HepG2 (cell line): ENCODE measurements around the gene TEKT5. TPM values are rescaled to one million over a fixed set of nuclear protein-coding genes. Genes with fewer than 3 reads are reported as not detected.

Experiments
- ATAC-seq: fragments of 200-7000 bp; cut with Tn5 transposase; 3 replicates; pipeline ENCODE4 v1.9.1; 2020; ENCODE audit warnings: mild to moderate bottlenecking, moderate library complexity
- BruUV-seq: library from RNA; stranded (reverse); fragments of 400-500 nt; replicated peaks from 2 replicates; lab custom pipeline; 2021; lab: Mats Ljungman, UMichigan
- CTCF ChIA-PET: fragments of 300-600 bp; formaldehyde crosslinking; extraction: SDS; loops from one replicate; lab custom pipeline; 2021; ENCODE audit warnings: low total read pairs, inconsistent platforms, low intra/inter-chr PET ratio; lab: Yijun Ruan, JAX
- POLR2A ChIA-PET: fragments of 350-600 bp; sonication (Branson Sonifier 250); formaldehyde crosslinking; loops from one replicate; lab custom pipeline; 2020; ENCODE audit warnings: antibody characterized with exemption, inconsistent platforms; lab: Yijun Ruan, JAX
- DNase-seq: peaks from one replicate; pipeline ENCODE4 v3.0.0-alpha.2; 2015; ENCODE audit warnings: low spot score
- FAIRE-seq: peaks from 3 replicates; lab custom pipeline; 2011; peaks lifted over from hg19 to GRCh38; lab: Jason Lieb, UNC
- H2AFZ ChIP-seq: one replicate; pipeline ENCODE4 v1.6.1; 2011; ENCODE audit warnings: low read length, inconsistent platforms
- H3K27ac ChIP-seq: fragments of 300-600 bp; 3 replicates; pipeline ENCODE4 v1.8.0; 2011; ENCODE audit warnings: mixed run types, mild to moderate bottlenecking, mixed read lengths, low read length, inconsistent platforms; ENCODE audit not compliant: insufficient read depth; ENCODE audit errors: extremely low read length
- H3K27me3 ChIP-seq, 2 experiments: fragments of 200-600 bp in 1 of 2; 2 replicates in 1 of 2; 3 replicates in 1 of 2; pipeline versions ENCODE4 v1.6.0 to v1.8.0; 2011; ENCODE audit warnings: low read length in 2 of 2, mild to moderate bottlenecking in 2 of 2, moderate library complexity in 2 of 2, inconsistent platforms in 1 of 2; ENCODE audit not compliant: insufficient read depth in 2 of 2, control insufficient read depth in 1 of 2
- H3K36me3 ChIP-seq, 2 experiments: fragments of 200-600 bp in 1 of 2; replicated peaks in 1 of 2; 2 replicates in 1 of 2; 3 replicates in 1 of 2; pipeline versions ENCODE4 v1.5.1 to v1.8.0; 2011; ENCODE audit warnings: low read length in 2 of 2, inconsistent platforms in 1 of 2; ENCODE audit not compliant: insufficient read depth in 2 of 2, control insufficient read depth in 1 of 2
- H3K4me1 ChIP-seq: 2 replicates; pipeline ENCODE4 v1.5.1; 2012; ENCODE audit warnings: low read length, inconsistent platforms; ENCODE audit not compliant: insufficient read depth
- H3K4me2 ChIP-seq: 2 replicates; pipeline ENCODE4 v1.6.0; 2011; ENCODE audit warnings: low read depth, low read length, inconsistent platforms
- H3K4me3 ChIP-seq, 3 experiments: fragments of 200-600 bp in 1 of 3; sonication (generic), shearing (Covaris generic) in 1 of 3; replicated peaks in 1 of 3; 2 replicates each; pipeline ENCODE4 v1.5.1; 2011 to 2016; ENCODE audit warnings: low read length in 3 of 3, inconsistent platforms in 2 of 3, low read depth in 2 of 3, mild to moderate bottlenecking in 2 of 3, control low read depth in 1 of 3, mixed read lengths in 1 of 3; ENCODE audit not compliant: insufficient read depth in 1 of 3
- H3K79me2 ChIP-seq: one replicate; pipeline ENCODE4 v1.6.1; 2011; ENCODE audit warnings: low read length, inconsistent platforms; ENCODE audit not compliant: insufficient read depth
- H3K9ac ChIP-seq: 2 replicates; pipeline ENCODE4 v1.6.0; 2011; ENCODE audit warnings: mild to moderate bottlenecking, low read depth, low read length, inconsistent platforms; ENCODE audit not compliant: insufficient read depth
- H3K9me3 ChIP-seq: 2 replicates; pipeline ENCODE4 v1.5.1; 2012; ENCODE audit warnings: mild to moderate bottlenecking, low read length
- H4K20me1 ChIP-seq: 2 replicates; pipeline ENCODE4 v1.6.0; 2011; ENCODE audit warnings: inconsistent platforms, mild to moderate bottlenecking, low read length, moderate library complexity; ENCODE audit not compliant: insufficient read depth
- BRD4 ChIP-seq: sonication (generic); formaldehyde crosslinking; IDR thresholded peaks from 2 replicates; pipeline ENCODE4 v1.4.0; 2020; ENCODE audit warnings: missing genetic modification reagents
- CCDC6 ChIP-seq: sonication (generic); formaldehyde crosslinking; IDR thresholded peaks from 2 replicates; pipeline ENCODE4 v1.8.1; 2022; ENCODE audit warnings: mild to moderate bottlenecking, missing genetic modification reagents, moderate library complexity
- EEA1 ChIP-seq: sonication (generic); formaldehyde crosslinking; IDR thresholded peaks from 2 replicates; pipeline ENCODE4 v1.5.1; 2020; ENCODE audit warnings: mild to moderate bottlenecking, missing genetic modification reagents, borderline replicate concordance
- NFKB2 ChIP-seq: sonication (generic); formaldehyde crosslinking; IDR thresholded peaks from 2 replicates; pipeline ENCODE4 v1.4.0; 2020; ENCODE audit warnings: missing genetic modification reagents, borderline replicate concordance
- PRMT3 ChIP-seq: sonication (generic); formaldehyde crosslinking; IDR thresholded peaks from 2 replicates; pipeline ENCODE4 v1.8.1; 2022; ENCODE audit warnings: low read depth, mild to moderate bottlenecking, moderate library complexity, missing genetic modification reagents, borderline replicate concordance
- SCMH1 ChIP-seq: sonication (generic); formaldehyde crosslinking; IDR thresholded peaks from 2 replicates; pipeline ENCODE4 v1.9.0; 2021; ENCODE audit warnings: missing genetic modification reagents, mild to moderate bottlenecking, borderline replicate concordance
- SNRNP70 ChIP-seq: fragments of 200-400 bp; formaldehyde crosslinking; IDR thresholded peaks from 2 replicates; pipeline ENCODE4 v1.6.1; 2017; ENCODE audit warnings: mild to moderate bottlenecking, low read depth, low read length, moderate library complexity
- SPEN ChIP-seq: sonication (generic); formaldehyde crosslinking; IDR thresholded peaks from 2 replicates; pipeline ENCODE4 v1.5.1; 2020; ENCODE audit warnings: low read depth, mild to moderate bottlenecking, missing genetic modification reagents
- ZNF230 ChIP-seq: sonication (generic); formaldehyde crosslinking; IDR thresholded peaks from 2 replicates; pipeline ENCODE4 v1.4.0; 2020; ENCODE audit warnings: mild to moderate bottlenecking, missing genetic modification reagents
- ZNF639 ChIP-seq: conservative IDR thresholded peaks from 2 replicates; pipeline ENCODE4 v1.6.1; 2018; ENCODE audit warnings: missing genetic modification reagents
- ZNF776 ChIP-seq: sonication (generic); formaldehyde crosslinking; IDR thresholded peaks from 2 replicates; pipeline ENCODE4 v1.4.0; 2020; ENCODE audit warnings: mild to moderate bottlenecking, missing genetic modification reagents
- WGBS: methylation state at CpG from one replicate; pipeline ENCODE4 v1.1.6; 2017; ENCODE audit warnings: low lambda C conversion rate; 5-methylcytosine and 5-hydroxymethylcytosine counted together
- in situ Hi-C: cut with HindIII; loops from 2 replicates; pipeline ENCODE4 v1.10.0; 2017; ENCODE audit warnings: low pct_unique_long_range_greater_than_20kb; ENCODE audit not compliant: extremely low pct_ligation_motif_present
- intact Hi-C: fragments of 100-400 bp; cut with micrococcal nuclease; formaldehyde crosslinking; loops from one replicate; pipeline ENCODE4 v1.10.0; 2022; ENCODE audit not compliant: unreplicated experiment
- polyA plus RNA-seq, 8 experiments: library from polyadenylated mRNA; depleted of rRNA in 3 of 8; stranded (reverse) in 7 of 8; unstranded in 1 of 8; fragments of >200 nt; fragmentation: Illumina TruSeq in 4 of 8; extraction: Trizol in 4 of 8; gene quantifications; 2 replicates each; pipeline versions ENCODE4 v1.2.1 to v1.2.3, GENCODE V29; 2011 to 2016; ENCODE audit warnings: low read depth in 4 of 8, missing spikeins in 1 of 8, mixed read lengths in 1 of 8; ENCODE audit not compliant: insufficient read depth in 1 of 8
- total RNA-seq, 5 experiments: library from RNA; depleted of rRNA; stranded (reverse); fragments of >200 nt; fragmentation: Illumina TruSeq; extraction: Trizol; gene quantifications; 2 replicates each; pipeline ENCODE4 v1.2.3, GENCODE V29; 2016; ENCODE audit warnings: low read depth in 1 of 5

TEKT5 gene
- total and polyA plus RNA-seq, 2 of the 13 experiments (the other 11 are each of a cell fraction or from before 2014, with no cell fraction given): 0.16 TPM; not detected in 1

- peak; percentile 54; the same call in 1 of the 2 replicates for TF ChIP-seq NFKB2 (CRISPR knock-in tag)
- TF ChIP-seq SPEN: 0 out of 2 replicates have a peak, but pooled peaks have one; percentile 19
- TF ChIP-seq ZNF639: no peak
- TF ChIP-seq SCMH1 (CRISPR knock-in tag): no peak
- no peak for TF ChIP-seq SNRNP70
- no peak for TF ChIP-seq PRMT3 (CRISPR knock-in tag)
Measured at GRCh38 chr16:10618710-10619209, 76.0 kb downstream of the TEKT5 start (continued).

GRCh38 chr16:10617662-10618420 lies 76.9 kb downstream of the TEKT5 start:
- peak overlapping the region; percentile 72 for H3K27ac ChIP-seq
- DNase-seq: no peak
- TF ChIP-seq ZNF776 (0 out of 2 replicates have a peak, but pooled peaks have one; percentile 38), EEA1 (CRISPR knock-in tag) (peak; percentile 56; the same call in 1 of the 2 replicates), ZNF230 (CRISPR knock-in tag) (0 out of 2 replicates have a peak, but pooled peaks have one; percentile 4), CCDC6 (CRISPR knock-in tag) (0 out of 2 replicates have a peak, but pooled peaks have one; percentile 20), BRD4 (no peak)

More at GRCh38 chr16:10617662-10618420, 76.9 kb downstream of the TEKT5 start:
- Histone ChIP-seq H2AFZ (no peak overlapping the region), H3K27me3 (no peaks in the 10 kb centered on the region), H3K9ac (peak overlapping the region; percentile 82), H3K36me3 (no peaks in the 10 kb centered on the region), H3K9me3 (no peaks in the 10 kb centered on the region), H3K4me3 (peak overlapping the region; percentile 44 to 77 (median 48); a peak in 5 of 6 replicates), H3K79me2 (no peaks in the 10 kb centered on the region), H3K4me1 (peaks cover 95% of the 10 kb centered on the region), H3K4me2 (peak overlapping the region; percentile 89), H4K20me1 (no peaks in the 10 kb centered on the region)
- ChIA-PET CTCF (no interaction called here), POLR2A (interaction anchor here (0.6 to 1.7 kb wide), 5 partner anchors 27 to 97 kb away, joined by 3 to 11 read pairs (median 6); partner anchors contain the start of gene EMP2)
- intact Hi-C loops (loop anchor here (1.0 to 2.0 kb wide), 2 partner anchors 30 to 37 kb away; partner anchors contain the start of gene EMP2), in situ Hi-C loops (no loop called here)
- FAIRE-seq (no peak), ATAC-seq (no peak)
- WGBS: 63% methylated on average over 11 of the region's 12 CpGs
- no TSS peak for BruUV-seq
